Measurements from ENCODE around the gene TMEM202. TPM values are rescaled to one million over a fixed set of nuclear protein-coding genes. Genes with fewer than 3 reads are reported as not detected.

The TMEM202 gene
- total and polyA plus RNA-seq, 2 experiments from 2014 or later = not detected

GRCh38 chr15:72358650-72359171 lies 39.4 kb upstream of the TMEM202 start (continued):
- TF ChIP-seq EZH2 (IDR thresholded peaks at IDR 0.05; ENCODE audit: low read depth, unreplicated experiment) = no peak
- TF ChIP-seq JUNB (IDR thresholded peaks at IDR 0.05; ENCODE audit: unreplicated experiment) = no peak
- TF ChIP-seq NANOG (IDR thresholded peaks at IDR 0.05; ENCODE audit: borderline replicate concordance) = no peak
- no peak for TF ChIP-seq POLR2AphosphoS5 (IDR thresholded peaks at IDR 0.05; ENCODE audit: low read depth)
- no peak for TF ChIP-seq ZNF331 (CRISPR knock-in tag; IDR thresholded peaks at IDR 0.05; ENCODE audit: low read depth)

GRCh38 chr15:72361176-72361575 lies 36.9 kb upstream of the TMEM202 start:
- Histone ChIP-seq H3K4me3 (no peak overlapping the region), H3K27ac (ENCODE audit: low read depth) (no peak overlapping the region), H3K9me2 (ENCODE audit: insufficient read depth) (no peaks in the 10 kb centered on the region), H3F3A (replicated peaks; ENCODE audit: low read depth) (no peaks in the 10 kb centered on the region), H3K27me3 (ENCODE audit: insufficient read depth) (no peaks in the 10 kb centered on the region), H3K4me1 (ENCODE audit: insufficient read depth) (no peaks in the 10 kb centered on the region), H3K79me2 (replicated peaks; ENCODE audit: insufficient read depth) (0 out of 2 replicates have a peak, but pooled peaks cover 15% of the 10 kb centered on the region), H2AFZ (no peak overlapping the region), H3K36me3 (ENCODE audit: insufficient read depth) (no peaks in the 10 kb centered on the region), H4K20me1 (replicated peaks; ENCODE audit: insufficient read depth) (peaks cover 5% of the 10 kb centered on the region; the same call in 1 of the 2 replicates), H3K4me2 (no peak overlapping the region)
- Mint-ChIP-seq H3K36me3 (ENCODE audit: low read depth) (no peaks in the 10 kb centered on the region), H3K4me3 (no peak overlapping the region), H3K9me3 (no peaks in the 10 kb centered on the region; the same call in 2 of the 3 replicates), H3K27ac (no peak overlapping the region), H3K4me1 (no peaks in the 10 kb centered on the region), H3K27me3 (ENCODE audit: insufficient read depth, low read depth, poor library complexity) (peaks cover 2% of the 10 kb centered on the region)
- TF ChIP-seq EZH2 (IDR thresholded peaks at IDR 0.05; ENCODE audit: low read depth, unreplicated experiment) (no peak), ETS1 (IDR thresholded peaks at IDR 0.05) (no peak), NANOG (IDR thresholded peaks at IDR 0.05; ENCODE audit: borderline replicate concordance) (no peak), POLR2AphosphoS5 (IDR thresholded peaks at IDR 0.05; ENCODE audit: low read depth) (no peak), ZNF462 (CRISPR knock-in tag; IDR thresholded peaks at IDR 0.05) (no peak), JUNB (IDR thresholded peaks at IDR 0.05; ENCODE audit: unreplicated experiment) (no peak)
- no peak for ATAC-seq
- no peak for DNase-seq (ENCODE audit: low spot score)
